HCT116 (cell line): Measurements from ENCODE around the gene RRBP1.

Source experiments
- CTCF ChIP-seq, 3 experiments: fragments of 200-600 bp in 1 of 3; sonication (generic) in 1 of 3; IDR thresholded peaks in 2 of 3; conservative IDR thresholded peaks in 1 of 3; 2 replicates each; pipeline ENCODE4 v1.5.1; 2012 to 2017; ENCODE audit warnings: low read depth in 2 of 3, low read length in 2 of 3, antibody characterized with exemption in 1 of 3, borderline replicate concordance in 1 of 3, control low read depth in 1 of 3, mild to moderate bottlenecking in 1 of 3, mixed read lengths in 1 of 3, mixed run types in 1 of 3, moderate library complexity in 1 of 3; ENCODE audit not compliant: insufficient read depth in 1 of 3
- EGR1 ChIP-seq: IDR thresholded peaks from 2 replicates; pipeline ENCODE4 v1.6.1; 2012; ENCODE audit warnings: low read depth
- ELF1 ChIP-seq: IDR thresholded peaks from 2 replicates; pipeline ENCODE4 v1.6.1; 2012; ENCODE audit warnings: low read depth, borderline replicate concordance
- EZH2 ChIP-seq: fragments of 200-600 bp; sonication (generic); IDR thresholded peaks from 2 replicates; pipeline ENCODE4 v1.6.1; 2017; ENCODE audit warnings: antibody characterized with exemption, mixed run types
- EZH2phosphoT487 ChIP-seq: fragments of 200-600 bp; IDR thresholded peaks from 2 replicates; pipeline ENCODE4 v1.6.1; 2018; ENCODE audit warnings: antibody characterized with exemption, borderline replicate concordance
- FOSL1 ChIP-seq: IDR thresholded peaks from 2 replicates; pipeline ENCODE4 v1.6.1; 2012; ENCODE audit warnings: low read depth
- POLR2A ChIP-seq: IDR thresholded peaks from 2 replicates; pipeline ENCODE4 v1.7.0; 2011; ENCODE audit warnings: borderline replicate concordance; ENCODE audit not compliant: insufficient read depth, insufficient read length; ENCODE audit errors: extremely low read depth
- POLR2AphosphoS5 ChIP-seq: IDR thresholded peaks from 2 replicates; pipeline ENCODE4 v1.6.1; 2011; ENCODE audit warnings: mild to moderate bottlenecking, low read depth, low read length, moderate library complexity
- SIN3A ChIP-seq: IDR thresholded peaks from 2 replicates; pipeline ENCODE4 v1.6.1; 2012; ENCODE audit warnings: low read depth
- YY1 ChIP-seq: IDR thresholded peaks from 2 replicates; pipeline ENCODE4 v1.6.1; 2011; ENCODE audit warnings: low read length, low read depth, moderate library complexity, mild to moderate bottlenecking; ENCODE audit not compliant: insufficient replicate concordance; ENCODE audit errors: extremely low read depth

- TF ChIP-seq CTCF (IDR thresholded peaks at IDR 0.05 in 2 of 3, conservative IDR thresholded peaks at IDR 0.05 in 1 of 3; ENCODE audit: borderline replicate concordance in 1 of 3, insufficient read depth in 1 of 3, low read depth in 2 of 3, low read length in 2 of 3) (no peak), SIN3A (no peak), POLR2A (no peak), EGR1 (no peak), ELF1 (no peak), EZH2phosphoT487 (no peak), FOSL1 (no peak), EZH2 (no peak), POLR2AphosphoS5 (no peak), YY1 (no peak)
Measured at GRCh38 chr20:17611290-17611539, 70.8 kb downstream of the RRBP1 start.
